GM18861 (cell line): ENCODE measurements around the gene SCARF2.
A peak's percentile ranks its signal among the peaks of the same experiment; 100 is the strongest.
"Not testable (repeated sequence)": the region's sequence is repeated elsewhere in the genome, so short reads cannot be mapped to it uniquely, and the experiment has no call there.

Experiments
- ATAC-seq: cut with Tn5 transposase; IDR thresholded peaks from one replicate; pipeline ENCODE4 v1.9.1; 2021; ENCODE audit not compliant: unreplicated experiment

SCARF2 gene

GRCh38 chr22:20395907-20396287, 41.7 kb downstream of the SCARF2 start:
- no peak for ATAC-seq

DNA sequence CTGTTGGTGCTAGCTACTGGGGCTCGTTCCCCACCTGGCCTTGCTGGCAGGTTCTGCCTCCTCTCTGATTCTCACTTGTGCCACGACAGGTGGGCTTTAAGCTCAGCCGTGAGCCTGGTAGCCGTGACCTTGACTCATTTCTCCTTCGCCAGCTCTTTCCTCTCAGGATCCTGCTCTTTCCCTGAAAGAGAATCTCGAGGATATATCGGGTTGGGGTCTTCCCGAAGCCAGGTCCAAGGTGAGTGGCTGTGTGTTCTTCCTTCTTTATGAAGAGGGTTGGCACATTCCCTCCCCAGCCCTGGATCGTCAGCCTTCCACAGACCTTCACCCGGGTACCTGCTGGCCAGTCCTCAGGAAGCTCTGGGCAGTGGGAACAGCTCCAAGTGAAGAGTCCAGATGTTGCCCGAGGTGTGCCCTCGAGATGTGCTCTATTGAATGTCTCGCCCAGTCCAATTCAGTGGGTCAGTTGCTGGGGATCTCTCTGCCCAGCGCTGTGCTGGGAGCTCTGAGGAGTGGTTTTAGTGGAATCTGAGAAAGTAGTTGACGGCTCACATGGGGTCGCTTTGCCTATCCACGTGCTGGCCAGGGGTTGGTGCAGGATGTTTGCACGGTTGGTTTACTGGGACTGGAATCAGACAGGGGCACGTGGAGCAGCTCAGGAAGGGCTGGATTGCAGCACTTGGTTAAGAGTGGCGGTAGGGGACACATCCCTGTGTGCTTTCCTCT, 42.3 kb downstream of the SCARF2 start:
- ATAC-seq = no peak

DNA sequence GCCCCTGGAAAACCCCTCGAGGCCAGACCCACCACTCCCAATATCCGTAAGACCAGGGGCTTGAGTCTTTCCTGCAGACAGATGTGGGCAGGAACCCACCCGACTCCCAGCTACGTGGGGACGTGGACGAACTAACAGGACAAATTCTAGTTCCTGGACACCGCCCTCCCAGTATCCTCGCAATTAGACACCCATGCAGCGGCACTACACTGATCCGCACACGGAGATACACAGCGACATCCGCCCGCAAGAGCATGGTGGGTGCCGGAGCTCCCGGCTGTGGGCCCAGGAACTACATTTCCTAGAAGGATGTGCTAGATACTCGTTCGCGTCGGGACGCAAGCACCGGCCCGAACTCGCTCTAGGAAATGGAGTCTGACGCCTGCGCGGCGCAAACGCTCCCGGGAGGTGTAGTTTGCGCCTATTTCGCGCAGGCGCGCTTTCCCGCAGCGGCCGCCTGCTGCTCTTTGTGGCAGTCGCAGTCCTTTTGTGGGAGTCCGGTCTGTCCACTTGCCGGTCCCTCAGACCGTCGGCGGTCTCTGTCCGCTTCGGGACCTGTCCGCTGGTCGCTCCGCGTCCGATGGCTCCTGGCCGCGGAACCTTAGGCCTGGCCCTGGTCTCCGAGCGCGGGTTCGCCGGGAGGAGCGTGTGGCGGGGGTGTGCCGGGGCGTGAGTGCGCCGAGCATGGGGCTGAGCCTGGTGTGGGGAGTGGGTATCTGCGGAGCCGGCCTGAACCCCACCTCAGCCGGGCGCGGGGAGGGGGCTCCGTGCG, 43.7 kb downstream of the SCARF2 start, which contains the start of gene ZNF74:
Gene ZNF74, plus strand, starts transcription at position 447 of the 772 bp plus-strand sequence. CDS start 478 bp downstream, outside the sequence.
- peak; percentile 74 for ATAC-seq

- ATAC-seq = no peak
Measured at GRCh38 chr22:20392983-20393704, 44.5 kb downstream of the SCARF2 start.

- not testable (repeated sequence) for ATAC-seq
Measured at GRCh38 chr22:20392365-20392881, 45.2 kb downstream of the SCARF2 start.

GRCh38 chr22:20391222-20391621, 46.4 kb downstream of the SCARF2 start:
- no peak for ATAC-seq

DNA sequence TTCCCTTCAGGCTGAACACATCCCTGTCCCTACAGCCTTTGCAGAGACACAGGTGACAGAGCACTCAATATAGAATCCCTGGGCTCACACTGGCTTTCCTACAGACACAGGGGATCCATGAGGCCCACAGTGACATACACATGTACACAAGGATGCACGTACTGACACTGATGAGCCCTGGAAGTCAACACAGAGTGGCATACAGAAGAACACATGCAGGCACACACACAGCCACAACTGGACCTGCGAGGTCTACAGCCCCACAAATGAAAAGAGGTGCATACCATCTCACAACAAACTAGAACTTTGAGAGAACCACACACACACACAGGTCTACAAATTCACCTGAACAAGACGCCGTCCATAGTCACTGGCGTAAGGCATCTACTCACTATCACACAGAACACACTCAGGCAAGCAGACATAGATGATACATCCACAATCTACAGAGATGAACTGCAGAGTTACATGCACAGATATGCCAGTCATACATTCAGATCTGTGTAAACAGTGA, 47.2 kb downstream of the SCARF2 start:
- ATAC-seq = no peak

- no peak for ATAC-seq
Measured at GRCh38 chr22:20389288-20389687, 48.3 kb downstream of the SCARF2 start.

- ATAC-seq = no peak
Measured at GRCh38 chr22:20388200-20388599, 49.4 kb downstream of the SCARF2 start.

DNA sequence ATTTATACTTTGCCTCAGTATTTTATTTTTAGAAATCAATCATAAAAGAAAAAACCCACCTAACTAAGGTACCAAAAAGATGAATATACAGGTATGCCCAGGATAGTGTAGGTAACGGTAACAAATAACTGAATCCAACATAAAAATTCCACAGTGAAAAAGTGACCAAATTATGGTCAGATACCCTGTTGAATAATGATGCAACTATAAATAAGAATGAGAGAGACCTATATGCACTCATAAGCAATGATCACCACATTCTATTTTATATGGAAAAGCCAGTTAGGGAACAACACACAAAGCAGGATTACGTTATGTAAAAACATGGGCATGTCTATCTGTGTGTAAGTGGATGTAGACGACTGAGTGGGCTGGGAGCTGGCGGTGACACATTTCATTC, 50.7 kb downstream of the SCARF2 start:
- no peak for ATAC-seq

- no peak for ATAC-seq
Measured at GRCh38 chr22:20386336-20386735, 51.3 kb downstream of the SCARF2 start.

- no peak for ATAC-seq
Measured at GRCh38 chr22:20384865-20385264, 52.8 kb downstream of the SCARF2 start.

- no peak for ATAC-seq
Measured at GRCh38 chr22:20384171-20384570, 53.5 kb downstream of the SCARF2 start.

DNA sequence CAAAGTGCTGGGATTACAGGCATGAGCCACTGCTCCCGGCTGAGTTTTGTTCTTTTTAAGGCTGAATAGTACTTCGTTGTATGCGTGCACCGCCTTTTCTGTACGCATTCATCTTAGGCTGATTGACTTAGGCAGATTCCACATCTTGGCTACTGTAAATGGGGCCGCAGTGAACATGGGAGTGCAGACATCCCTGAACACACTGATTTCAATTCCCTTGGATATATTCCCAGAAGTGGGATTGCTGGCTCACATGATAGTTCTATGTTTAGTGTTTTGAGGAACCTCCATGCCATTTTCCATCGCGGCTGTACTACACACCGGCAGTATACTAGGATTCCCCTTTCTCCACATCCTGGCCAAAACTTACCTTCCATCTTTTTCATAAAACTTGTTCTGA, 54.1 kb downstream of the SCARF2 start:
- no peak for ATAC-seq

DNA sequence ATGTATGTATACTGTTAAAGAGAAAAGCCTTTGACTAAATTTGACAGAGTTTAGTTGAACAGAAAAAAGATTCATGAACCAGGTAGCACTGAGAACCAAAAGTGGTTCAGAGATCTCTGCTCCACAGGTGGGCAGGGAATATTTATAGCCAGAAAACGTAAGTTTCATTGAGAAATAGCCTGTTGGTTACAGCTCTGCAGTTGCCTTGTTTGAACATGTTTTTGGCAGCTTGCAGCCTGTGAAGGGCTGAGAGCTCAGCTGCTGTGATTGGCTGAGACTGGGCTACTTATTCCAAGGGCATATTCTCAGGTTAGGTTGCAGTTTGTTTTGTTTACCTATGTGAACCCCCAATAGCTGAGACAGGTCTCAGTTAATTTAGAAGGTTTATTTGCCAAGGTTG, 57.1 kb downstream of the SCARF2 start:
- ATAC-seq = no peak

DNA sequence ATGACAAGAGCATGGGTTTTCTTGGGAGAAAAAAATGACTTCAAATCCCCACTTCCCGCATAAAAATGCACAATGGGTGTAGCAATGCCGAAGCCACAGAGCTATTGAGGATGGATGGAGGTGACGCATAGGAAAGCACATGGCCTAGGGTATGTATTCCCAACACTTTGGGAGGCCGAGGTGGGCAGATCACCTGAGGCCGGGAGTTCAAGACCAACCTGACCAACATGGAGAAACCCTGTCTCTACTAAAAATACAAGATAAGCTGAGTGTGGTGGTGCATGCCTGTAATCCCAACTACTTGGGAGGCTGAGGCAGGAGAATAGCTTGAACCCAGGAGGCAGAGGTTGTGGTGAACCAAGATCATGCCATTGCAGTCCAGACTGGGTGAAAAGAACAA, 58.9 kb downstream of the SCARF2 start:
- ATAC-seq = not testable (repeated sequence)

- no peak for ATAC-seq
Measured at GRCh38 chr22:20378110-20378509, 59.5 kb downstream of the SCARF2 start.

GRCh38 chr22:20376983-20377382, 60.6 kb downstream of the SCARF2 start:
- ATAC-seq = not testable (repeated sequence)

GRCh38 chr22:20376281-20376680, 61.3 kb downstream of the SCARF2 start:
- ATAC-seq = not testable (repeated sequence)
